ENCODE results near the gene CORO1A.

DNA sequence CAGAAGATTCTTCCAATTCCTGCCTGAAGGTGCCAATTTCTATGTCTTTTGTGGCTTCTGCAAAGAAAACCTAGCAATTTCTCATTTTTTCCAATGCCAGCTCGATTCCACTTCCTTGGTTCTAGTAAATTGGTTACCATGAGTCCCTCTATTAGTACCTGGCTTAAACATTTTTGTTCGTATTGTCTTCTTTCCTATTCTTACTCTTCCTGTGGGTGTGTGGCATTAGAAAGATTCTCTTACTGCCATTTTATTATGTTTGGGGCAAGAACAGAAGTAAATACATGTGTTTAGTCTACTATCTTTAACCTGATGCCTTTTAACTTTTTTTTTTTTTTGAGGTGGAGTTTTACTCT is 40.1 kb upstream of the CORO1A start:
- TF ChIP-seq, protein P1, sequence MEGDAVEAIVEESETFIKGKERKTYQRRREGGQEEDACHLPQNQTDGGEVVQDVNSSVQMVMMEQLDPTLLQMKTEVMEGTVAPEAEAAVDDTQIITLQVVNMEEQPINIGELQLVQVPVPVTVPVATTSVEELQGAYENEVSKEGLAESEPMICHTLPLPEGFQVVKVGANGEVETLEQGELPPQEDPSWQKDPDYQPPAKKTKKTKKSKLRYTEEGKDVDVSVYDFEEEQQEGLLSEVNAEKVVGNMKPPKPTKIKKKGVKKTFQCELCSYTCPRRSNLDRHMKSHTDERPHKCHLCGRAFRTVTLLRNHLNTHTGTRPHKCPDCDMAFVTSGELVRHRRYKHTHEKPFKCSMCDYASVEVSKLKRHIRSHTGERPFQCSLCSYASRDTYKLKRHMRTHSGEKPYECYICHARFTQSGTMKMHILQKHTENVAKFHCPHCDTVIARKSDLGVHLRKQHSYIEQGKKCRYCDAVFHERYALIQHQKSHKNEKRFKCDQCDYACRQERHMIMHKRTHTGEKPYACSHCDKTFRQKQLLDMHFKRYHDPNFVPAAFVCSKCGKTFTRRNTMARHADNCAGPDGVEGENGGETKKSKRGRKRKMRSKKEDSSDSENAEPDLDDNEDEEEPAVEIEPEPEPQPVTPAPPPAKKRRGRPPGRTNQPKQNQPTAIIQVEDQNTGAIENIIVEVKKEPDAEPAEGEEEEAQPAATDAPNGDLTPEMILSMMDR (IDR thresholded peaks at IDR 0.05) = no peak
- no peak for TF ChIP-seq POLR2A (IDR thresholded peaks at IDR 0.05)
